ENCODE data around the gene NTNG2. TPM values are rescaled to one million over a fixed set of nuclear protein-coding genes. Genes with fewer than 3 reads are reported as not detected.
A peak's percentile ranks its signal among the peaks of the same experiment; 100 is the strongest.

Gene NTNG2
- total RNA-seq, 2 experiments from 2014 or later = 0.52 to 0.76 TPM

GRCh38 chr9:132151118-132151517, 10.7 kb upstream of the NTNG2 start:
- H3K4me3 Mint-ChIP-seq = no peak overlapping the region
- intact Hi-C loops (cut with micrococcal nuclease) = no loop called here
- peaks cover 32% of the 10 kb centered on the region for H3K27me3 Mint-ChIP-seq (ENCODE audit: low read depth)
- no peaks in the 10 kb centered on the region for H3K36me3 Mint-ChIP-seq (ENCODE audit: low read depth)
- no peak for DNase-seq
- H3K4me1 Mint-ChIP-seq (ENCODE audit: low read depth) = no peaks in the 10 kb centered on the region
- CTCF ChIA-PET = no interaction called here
- no peaks in the 10 kb centered on the region for H3K9me3 Mint-ChIP-seq
- H3K27ac Mint-ChIP-seq = no peak overlapping the region

- Mint-ChIP-seq H3K4me3 (no peak overlapping the region), H3K4me1 (ENCODE audit: low read depth) (no peaks in the 10 kb centered on the region), H3K27me3 (ENCODE audit: low read depth) (peaks cover 23% of the 10 kb centered on the region), H3K27ac (no peak overlapping the region), H3K9me3 (no peaks in the 10 kb centered on the region), H3K36me3 (ENCODE audit: low read depth) (no peaks in the 10 kb centered on the region)
- CTCF ChIA-PET = no interaction called here
- intact Hi-C loops (cut with micrococcal nuclease) = no loop called here
- DNase-seq = no peak
Observed at GRCh38 chr9:132152231-132152630, 9.6 kb upstream of the NTNG2 start.

DNA sequence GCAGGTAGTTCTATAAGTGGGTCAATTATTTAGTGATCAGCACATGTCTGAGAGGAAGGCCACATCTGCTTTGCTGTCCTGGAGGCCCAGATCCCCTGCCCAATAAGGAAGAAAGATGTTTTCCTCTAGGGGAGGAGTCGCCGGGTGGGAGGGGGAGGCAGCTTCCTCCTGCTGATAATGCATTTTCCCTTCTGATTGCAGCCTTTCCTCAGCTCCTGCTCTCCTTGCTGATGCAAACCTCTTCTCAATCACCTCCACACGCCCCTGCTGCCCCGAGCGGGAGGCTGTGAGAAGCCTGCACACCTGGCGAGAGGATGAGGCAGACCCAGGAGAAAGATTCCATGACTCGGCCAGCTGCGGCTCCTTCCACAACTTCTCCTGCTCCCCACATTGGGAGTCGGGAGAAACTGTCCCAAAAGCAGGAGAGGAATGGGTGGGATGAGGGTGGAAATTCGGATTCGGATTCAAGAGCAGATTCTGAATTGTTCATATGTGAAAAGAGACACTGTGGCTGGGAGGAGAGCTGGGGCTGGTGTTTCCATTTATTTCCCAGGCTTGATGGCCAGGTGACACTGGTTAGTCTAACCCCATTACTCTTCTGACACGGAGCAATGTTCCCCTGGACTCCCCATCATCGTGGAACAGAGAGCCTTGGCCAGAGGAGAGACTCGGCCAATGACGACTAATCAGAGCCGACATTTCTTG, 6.8 kb upstream of the NTNG2 start:
- Mint-ChIP-seq H3K36me3 (ENCODE audit: low read depth) (no peaks in the 10 kb centered on the region), H3K27me3 (ENCODE audit: low read depth) (peaks cover 22% of the 10 kb centered on the region), H3K9me3 (no peaks in the 10 kb centered on the region), H3K27ac (no peak overlapping the region), H3K4me3 (no peak overlapping the region), H3K4me1 (ENCODE audit: low read depth) (no peaks in the 10 kb centered on the region)
- CTCF ChIA-PET = no interaction called here
- intact Hi-C loops (cut with micrococcal nuclease) = no loop called here
- DNase-seq = no peak

- Mint-ChIP-seq H3K4me1 (ENCODE audit: low read depth) (no peaks in the 10 kb centered on the region), H3K27me3 (ENCODE audit: low read depth) (peaks cover 23% of the 10 kb centered on the region), H3K4me3 (no peak overlapping the region), H3K36me3 (ENCODE audit: low read depth) (no peaks in the 10 kb centered on the region), H3K9me3 (no peaks in the 10 kb centered on the region), H3K27ac (no peak overlapping the region)
- CTCF ChIA-PET = no interaction called here
- DNase-seq = no peak
- intact Hi-C loops (cut with micrococcal nuclease) = no loop called here
Observed at GRCh38 chr9:132155568-132155895, 6.3 kb upstream of the NTNG2 start.

DNA sequence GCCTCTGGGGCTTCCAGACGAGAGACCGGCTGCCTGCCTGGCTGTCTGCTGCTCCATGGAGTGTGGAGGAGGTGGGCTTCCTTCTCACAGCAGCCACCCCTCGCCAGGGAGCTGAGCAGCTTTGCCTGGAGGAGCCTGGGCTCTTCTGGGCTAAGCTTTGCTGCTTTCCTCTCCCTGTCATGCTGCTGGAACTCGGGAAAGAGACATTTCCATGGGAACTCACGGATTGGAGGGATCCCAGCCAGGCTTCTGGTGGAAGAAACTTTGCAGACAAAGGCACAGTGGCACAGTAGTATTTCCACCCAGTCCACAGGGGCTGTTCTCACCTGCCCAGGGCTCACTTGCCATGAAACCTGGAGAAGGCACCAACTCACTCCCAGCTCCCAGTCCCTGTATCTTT, 5.6 kb upstream of the NTNG2 start:
- no peak for DNase-seq
- Mint-ChIP-seq H3K4me1 (ENCODE audit: low read depth) (no peaks in the 10 kb centered on the region), H3K4me3 (no peak overlapping the region), H3K36me3 (ENCODE audit: low read depth) (no peaks in the 10 kb centered on the region), H3K9me3 (no peaks in the 10 kb centered on the region), H3K27me3 (ENCODE audit: low read depth) (peaks cover 24% of the 10 kb centered on the region), H3K27ac (no peak overlapping the region)
- intact Hi-C loops (cut with micrococcal nuclease) = no loop called here
- CTCF ChIA-PET = no interaction called here

GRCh38 chr9:132157347-132158116, 4.3 kb upstream of the NTNG2 start:
- Mint-ChIP-seq H3K36me3 (ENCODE audit: low read depth) (peaks cover 1% of the 10 kb centered on the region), H3K4me3 (no peak overlapping the region), H3K4me1 (ENCODE audit: low read depth) (peaks cover 3% of the 10 kb centered on the region), H3K9me3 (no peaks in the 10 kb centered on the region), H3K27me3 (ENCODE audit: low read depth) (peaks cover 24% of the 10 kb centered on the region), H3K27ac (no peak overlapping the region)
- CTCF ChIA-PET = interaction anchor here (1.0 to 1.3 kb wide), 2 partner anchors 12 to 79 kb away, joined by 3 to 5 read pairs; no protein-coding TSS in a partner anchor
- intact Hi-C loops (cut with micrococcal nuclease) = no loop called here
- no peak for DNase-seq

- CTCF ChIA-PET = no interaction called here
- Mint-ChIP-seq H3K36me3 (ENCODE audit: low read depth) (peaks cover 1% of the 10 kb centered on the region), H3K27me3 (ENCODE audit: low read depth) (peaks cover 47% of the 10 kb centered on the region), H3K9me3 (no peaks in the 10 kb centered on the region), H3K27ac (no peak overlapping the region), H3K4me3 (peak overlapping the region; percentile 84), H3K4me1 (ENCODE audit: low read depth) (peaks cover 7% of the 10 kb centered on the region)
- peak; percentile 65 for DNase-seq
- intact Hi-C loops (cut with micrococcal nuclease) = no loop called here
Observed at GRCh38 chr9:132160802-132161742, 786 bp upstream of the NTNG2 start.

GRCh38 chr9:132162764-132163456, 1.1 kb downstream of the NTNG2 start:
- CTCF ChIA-PET = interaction anchor here (0.6 kb wide), 1 partner anchor 145 kb away, joined by 3 read pairs; no protein-coding TSS in a partner anchor
- DNase-seq = no peak
- H3K27me3 Mint-ChIP-seq (ENCODE audit: low read depth) = peaks cover 61% of the 10 kb centered on the region
- H3K27ac Mint-ChIP-seq = no peak overlapping the region
- H3K36me3 Mint-ChIP-seq (ENCODE audit: low read depth) = peaks cover 1% of the 10 kb centered on the region
- no peaks in the 10 kb centered on the region for H3K9me3 Mint-ChIP-seq
- intact Hi-C loops (cut with micrococcal nuclease) = no loop called here
- peaks cover 7% of the 10 kb centered on the region for H3K4me1 Mint-ChIP-seq (ENCODE audit: low read depth)
- H3K4me3 Mint-ChIP-seq = peak overlapping the region; percentile 83

DNA sequence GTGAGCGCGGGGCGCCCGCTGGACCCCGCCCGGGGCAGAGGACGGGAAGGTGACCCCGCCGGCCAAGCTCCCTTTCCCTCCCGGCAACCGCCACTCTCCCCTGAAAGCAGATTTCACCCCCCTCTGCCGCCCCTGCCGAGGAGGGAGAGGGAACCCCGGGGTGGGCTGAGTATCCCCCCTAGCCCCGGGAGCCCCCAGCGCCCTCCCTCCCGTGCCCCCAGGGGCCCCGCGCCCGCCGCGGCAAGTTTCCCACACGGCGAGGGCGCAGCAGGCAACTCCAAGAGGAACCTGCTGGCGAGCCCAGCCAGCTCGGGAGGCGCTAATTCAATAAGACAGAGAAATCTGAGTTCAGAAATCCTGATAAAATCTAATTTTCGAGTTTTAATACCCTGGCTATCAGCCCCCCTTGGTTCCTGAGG, 1.6 kb downstream of the NTNG2 start:
- Mint-ChIP-seq H3K4me3 (no peak overlapping the region), H3K9me3 (no peaks in the 10 kb centered on the region), H3K27me3 (ENCODE audit: low read depth) (peaks cover 58% of the 10 kb centered on the region), H3K27ac (no peak overlapping the region), H3K36me3 (ENCODE audit: low read depth) (peaks cover 1% of the 10 kb centered on the region), H3K4me1 (ENCODE audit: low read depth) (peaks cover 7% of the 10 kb centered on the region)
- CTCF ChIA-PET = interaction anchor here (0.6 to 1.1 kb wide), 3 partner anchors 73 to 145 kb away, joined by 3 read pairs; no protein-coding TSS in a partner anchor
- intact Hi-C loops (cut with micrococcal nuclease) = no loop called here
- no peak for DNase-seq

GRCh38 chr9:132163876-132164603, 2.2 kb downstream of the NTNG2 start:
- Mint-ChIP-seq H3K9me3 (no peaks in the 10 kb centered on the region), H3K27ac (no peak overlapping the region), H3K4me3 (no peak overlapping the region), H3K4me1 (ENCODE audit: low read depth) (peaks cover 7% of the 10 kb centered on the region), H3K27me3 (ENCODE audit: low read depth) (peaks cover 57% of the 10 kb centered on the region), H3K36me3 (ENCODE audit: low read depth) (peaks cover 1% of the 10 kb centered on the region)
- intact Hi-C loops (cut with micrococcal nuclease) = no loop called here
- DNase-seq = no peak
- CTCF ChIA-PET = interaction anchor here (0.9 to 1.1 kb wide), 2 partner anchors 72 to 89 kb away, joined by 3 read pairs; no protein-coding TSS in a partner anchor

GRCh38 chr9:132164604-132165362, 2.9 kb downstream of the NTNG2 start:
- Mint-ChIP-seq H3K4me1 (ENCODE audit: low read depth) (peaks cover 7% of the 10 kb centered on the region), H3K9me3 (no peaks in the 10 kb centered on the region), H3K27ac (no peak overlapping the region), H3K36me3 (ENCODE audit: low read depth) (peaks cover 1% of the 10 kb centered on the region), H3K4me3 (no peak overlapping the region), H3K27me3 (ENCODE audit: low read depth) (peaks cover 54% of the 10 kb centered on the region)
- CTCF ChIA-PET = interaction anchor here (0.9 to 1.7 kb wide), 3 partner anchors 71 to 88 kb away, joined by 3 to 6 read pairs (median 3); no protein-coding TSS in a partner anchor
- intact Hi-C loops (cut with micrococcal nuclease) = no loop called here
- no peak for DNase-seq

Measured in activated naive CD4-positive, alpha-beta T cell treated with anti-CD3 and anti-CD28 coated beads for 36 hours (primary cell).